Spleen (tissue), 11 donors: ENCODE measurements around the gene SUSD3. TPM values are rescaled to one million over a fixed set of nuclear protein-coding genes. Genes with fewer than 3 reads are reported as not detected.

Experiments
- DNase-seq: peaks from one replicate; pipeline ENCODE4 v3.0.0-alpha.2; 2020
- H3K27ac ChIP-seq, 8 donors: fragments of 200-600 bp; sonication (generic) in 7 of 8; 1 replicate in 4 of 8; 2 replicates in 4 of 8; pipeline versions ENCODE4 v1.5.0 to v1.8.0; 2016 to 2021; ENCODE audit warnings: inconsistent platforms in 4 of 8, mild to moderate bottlenecking in 4 of 8, moderate library complexity in 1 of 8
- H3K27me3 ChIP-seq, 7 donors: fragments of 200-600 bp; sonication (generic) in 6 of 7; replicated peaks in 1 of 7; 1 replicate in 4 of 7; 2 replicates in 3 of 7; pipeline versions ENCODE4 v1.5.0 to v1.8.0; 2016 to 2021; ENCODE audit warnings: inconsistent platforms in 3 of 7, mild to moderate bottlenecking in 1 of 7
- H3K36me3 ChIP-seq, 6 donors: fragments of 200-600 bp; sonication (generic) in 5 of 6; 1 replicate in 4 of 6; 2 replicates in 2 of 6; pipeline versions ENCODE4 v1.5.0 to v1.8.0; 2016 to 2021; ENCODE audit warnings: inconsistent platforms in 2 of 6
- H3K4me1 ChIP-seq, 6 donors: fragments of 200-600 bp; sonication (generic) in 5 of 6; 1 replicate in 3 of 6; 2 replicates in 3 of 6; pipeline versions ENCODE4 v1.5.0 to v1.8.0; 2016 to 2021; ENCODE audit warnings: inconsistent platforms in 3 of 6
- H3K4me3 ChIP-seq, 8 donors: fragments of 200-600 bp; sonication (generic) in 7 of 8; 1 replicate in 4 of 8; 2 replicates in 4 of 8; pipeline versions ENCODE4 v1.5.0 to v1.8.0; 2016 to 2021; ENCODE audit warnings: inconsistent platforms in 4 of 8, mild to moderate bottlenecking in 4 of 8, moderate library complexity in 2 of 8
- H3K9me3 ChIP-seq, 8 donors: fragments of 200-600 bp; sonication (generic) in 7 of 8; 1 replicate in 4 of 8; 2 replicates in 4 of 8; pipeline versions ENCODE4 v1.5.0 to v1.8.0; 2016 to 2021; ENCODE audit warnings: inconsistent platforms in 4 of 8
- CTCF ChIP-seq, 11 experiments: fragments of 200-600 bp in 7 of 11; fragments of 450-650 bp in 4 of 11; sonication (generic) in 4 of 11; IDR thresholded peaks in 8 of 11; conservative IDR thresholded peaks in 3 of 11; 1 replicate in 7 of 11; 2 replicates in 4 of 11; pipeline versions ENCODE4 v1.4.0 to v1.8.0; 2016 to 2021; ENCODE audit warnings: antibody characterized with exemption in 11 of 11, inconsistent platforms in 4 of 11, mild to moderate bottlenecking in 1 of 11
- POLR2A ChIP-seq, 3 donors: fragments of 450-650 bp; IDR thresholded peaks; one replicate each; pipeline ENCODE4 v1.5.1; 2017; ENCODE audit warnings: antibody characterized with exemption in 3 of 3, mild to moderate bottlenecking in 1 of 3
- POLR2AphosphoS5 ChIP-seq, 3 donors: sonication (generic); formaldehyde crosslinking; IDR thresholded peaks; one replicate each; pipeline ENCODE4 v1.5.1; 2017; ENCODE audit warnings: antibody characterized with exemption in 3 of 3
- WGBS, 5 donors: extraction: QIAGEN DNeasy Blood & Tissue Kit in 3 of 5; methylation state at CpG; one replicate each; pipeline versions ENCODE4 v1.1.5 to v1.1.7; 2013 to 2018; 5-methylcytosine and 5-hydroxymethylcytosine counted together
- intact Hi-C: fragments of 100-400 bp; cut with DNase I; formaldehyde crosslinking; loops from one replicate; pipeline ENCODE4 v1.15.0; 2023; ENCODE audit warnings: low total_unique reads
- polyA plus RNA-seq, 3 donors: library from polyadenylated mRNA; stranded (reverse); fragments of 200-250 nt; gene quantifications; one replicate each; pipeline ENCODE4 v1.2.1, GENCODE V29; 2013
- total RNA-seq, 7 donors: library from RNA; depleted of rRNA in 3 of 7; stranded (reverse); fragments of >200 nt in 3 of 7; fragmentation: NEBNext Ultra II Directional in 4 of 7; extraction: Animal tissue kit (Norgen Biotek cat#: 25700) in 4 of 7; gene quantifications; one replicate each; pipeline versions ENCODE4 v1.1.0 to v1.2.1, GENCODE V29; 2016 to 2021
- donor health status: healthy with polysubstance abuse.
- donor health status: DM: no; HTN: no; CAD: no; lungs with moderate emphysema.
- donor health status: DM: no; HTN: no; CAD: no.
- donor health status: Bipolar disorder and iron deficiency.
- donor health status: healthy.
- donor health status: DM: no; HTN: no; CAD: no.
- donor health status: DM: yes; HTN: yes; CAD: no.

SUSD3 gene
- total and polyA plus RNA-seq, 10 donors, result 27.6 to 68.8 (median 48.3) TPM

GRCh38 chr9:93020151-93020550, 38.4 kb upstream of the SUSD3 start:
- 92 to 95% (median 94%) methylated on average over 11 of the region's 11 CpGs for WGBS, 5 donors
- no peak for TF ChIP-seq POLR2AphosphoS5 (IDR thresholded peaks at IDR 0.05)
- TF ChIP-seq POLR2A (IDR thresholded peaks at IDR 0.05), result no peak
- TF ChIP-seq CTCF (IDR thresholded peaks at IDR 0.05 in 8 of 11, conservative IDR thresholded peaks at IDR 0.05 in 3 of 11), result no peak
- DNase-seq, result no peak
- H3K27me3 ChIP-seq, result no peaks in the 10 kb centered on the region
- H3K4me3 ChIP-seq, result no peak overlapping the region
- no peak overlapping the region for H3K27ac ChIP-seq
- peaks cover 0 to 32% (median 11%) of the 10 kb centered on the region in 6 donors for H3K4me1 ChIP-seq
- no peaks in the 10 kb centered on the region for H3K9me3 ChIP-seq
- intact Hi-C loops, result no loop called here
- peaks cover 3 to 100% (median 89%) of the 10 kb centered on the region in 6 donors for H3K36me3 ChIP-seq

GRCh38 chr9:93020771-93021670, 37.5 kb upstream of the SUSD3 start:
- Histone ChIP-seq H3K27ac (peak overlapping the region in 2 of 8 donors; percentile 9 to 47), H3K9me3 (no peaks in the 10 kb centered on the region), H3K27me3 (no peaks in the 10 kb centered on the region), H3K36me3 (peaks cover 3 to 100% (median 86%) of the 10 kb centered on the region in 6 donors), H3K4me1 (peaks cover 0 to 41% (median 17%) of the 10 kb centered on the region in 6 donors), H3K4me3 (no peak overlapping the region)
- no peak for DNase-seq
- intact Hi-C loops, result no loop called here
- 70 to 78% (median 76%) methylated on average over 22 to 27 of the region's 27 CpGs for WGBS, 5 donors
- TF ChIP-seq POLR2A (IDR thresholded peaks at IDR 0.05) (no peak), POLR2AphosphoS5 (IDR thresholded peaks at IDR 0.05) (peak in 2 of 3 donors; percentile 62 to 79), CTCF (IDR thresholded peaks at IDR 0.05 in 8 of 11, conservative IDR thresholded peaks at IDR 0.05 in 3 of 11) (peak in 2 of 11 experiments; percentile 25 to 37)

- intact Hi-C loops, result no loop called here
- peaks cover 3 to 100% (median 78%) of the 10 kb centered on the region in 6 donors for H3K36me3 ChIP-seq
- no peak for DNase-seq
- H3K9me3 ChIP-seq, result no peaks in the 10 kb centered on the region
- H3K27me3 ChIP-seq, result no peaks in the 10 kb centered on the region
- H3K27ac ChIP-seq, result peak overlapping the region in 1 of 8 donors; percentile 11
- H3K4me3 ChIP-seq, result no peak overlapping the region
- WGBS, 5 donors, result 88 to 97% (median 92%) methylated on average over 8 to 9 of the region's 9 CpGs
- peaks cover 0 to 52% (median 24%) of the 10 kb centered on the region in 6 donors for H3K4me1 ChIP-seq
- TF ChIP-seq POLR2AphosphoS5 (IDR thresholded peaks at IDR 0.05), result peak in 1 of 3 donors; percentile 36
- no peak for TF ChIP-seq POLR2A (IDR thresholded peaks at IDR 0.05)
- TF ChIP-seq CTCF (IDR thresholded peaks at IDR 0.05 in 8 of 11, conservative IDR thresholded peaks at IDR 0.05 in 3 of 11), result no peak
Observed at GRCh38 chr9:93022066-93022465, 36.4 kb upstream of the SUSD3 start.
